ENCODE data around the gene UBL7.

UBL7 gene

GRCh38 chr15:74423431-74424257 lies 37.3 kb downstream of the UBL7 start:
- no peak for DNase-seq (ENCODE audit: low spot score)

GRCh38 chr15:74422652-74423430 lies 38.1 kb downstream of the UBL7 start:
- DNase-seq (ENCODE audit: low spot score), result no peak

GRCh38 chr15:74422265-74422651 lies 38.7 kb downstream of the UBL7 start:
- DNase-seq (ENCODE audit: low spot score), result no peak

GRCh38 chr15:74421302-74422245 lies 39.4 kb downstream of the UBL7 start:
- DNase-seq (ENCODE audit: low spot score), result no peak

- DNase-seq (ENCODE audit: low spot score), result no peak
Measured at GRCh38 chr15:74420193-74420905, 40.6 kb downstream of the UBL7 start.

- DNase-seq (ENCODE audit: low spot score), result no peak
Measured at GRCh38 chr15:74419432-74419831, 41.5 kb downstream of the UBL7 start.

- DNase-seq (ENCODE audit: low spot score), result peak; percentile 79
Measured at GRCh38 chr15:74418575-74419338, 42.2 kb downstream of the UBL7 start.

GRCh38 chr15:74417670-74418069 lies 43.3 kb downstream of the UBL7 start:
- no peak for DNase-seq (ENCODE audit: low spot score)

GRCh38 chr15:74417225-74417624 lies 43.7 kb downstream of the UBL7 start:
- DNase-seq (ENCODE audit: low spot score), result no peak

- no peak for DNase-seq (ENCODE audit: low spot score)
Measured at GRCh38 chr15:74415966-74416916, 44.7 kb downstream of the UBL7 start.

GRCh38 chr15:74414603-74415338 lies 46.2 kb downstream of the UBL7 start:
- DNase-seq (ENCODE audit: low spot score), result no peak

GRCh38 chr15:74414081-74414580 lies 46.8 kb downstream of the UBL7 start:
- no peak for DNase-seq (ENCODE audit: low spot score)

GRCh38 chr15:74413350-74414080 lies 47.4 kb downstream of the UBL7 start:
- no peak for DNase-seq (ENCODE audit: low spot score)

GRCh38 chr15:74412159-74412558 lies 48.8 kb downstream of the UBL7 start:
- DNase-seq (ENCODE audit: low spot score), result no peak

GRCh38 chr15:74411686-74412085 lies 49.3 kb downstream of the UBL7 start:
- no peak for DNase-seq (ENCODE audit: low spot score)

- DNase-seq (ENCODE audit: low spot score), result no peak
Measured at GRCh38 chr15:74410502-74410901, 50.5 kb downstream of the UBL7 start.

- DNase-seq (ENCODE audit: low spot score), result no peak
Measured at GRCh38 chr15:74409225-74409624, 51.7 kb downstream of the UBL7 start.

GRCh38 chr15:74408815-74409214 lies 52.1 kb downstream of the UBL7 start:
- DNase-seq (ENCODE audit: low spot score), result no peak

Data from HuH-7 (cell line).